ENCODE data around the gene SKAP1. TPM values are rescaled to one million over a fixed set of nuclear protein-coding genes. Genes with fewer than 3 reads are reported as not detected.

The SKAP1 gene
- total RNA-seq, 4 donors from 2014 or later, result not detected

- Histone ChIP-seq H3K4me1 (no peaks in the 10 kb centered on the region), H3K36me3 (no peaks in the 10 kb centered on the region), H3K9me3 (no peaks in the 10 kb centered on the region), H3K27me3 (peaks cover 0 to 4% (median 2%) of the 10 kb centered on the region in 3 donors), H3K27ac (no peak overlapping the region), H3K4me3 (no peak overlapping the region)
- no peak for DNase-seq
- in situ Hi-C loops (cut with MboI; ENCODE audit: low sequenced_read_pairs in 4 of 4), result no loop called here
- ATAC-seq, result no peak
- intact Hi-C loops (cut with DNase I; ENCODE audit: low total_unique reads), result no loop called here
- TF ChIP-seq, protein P1, sequence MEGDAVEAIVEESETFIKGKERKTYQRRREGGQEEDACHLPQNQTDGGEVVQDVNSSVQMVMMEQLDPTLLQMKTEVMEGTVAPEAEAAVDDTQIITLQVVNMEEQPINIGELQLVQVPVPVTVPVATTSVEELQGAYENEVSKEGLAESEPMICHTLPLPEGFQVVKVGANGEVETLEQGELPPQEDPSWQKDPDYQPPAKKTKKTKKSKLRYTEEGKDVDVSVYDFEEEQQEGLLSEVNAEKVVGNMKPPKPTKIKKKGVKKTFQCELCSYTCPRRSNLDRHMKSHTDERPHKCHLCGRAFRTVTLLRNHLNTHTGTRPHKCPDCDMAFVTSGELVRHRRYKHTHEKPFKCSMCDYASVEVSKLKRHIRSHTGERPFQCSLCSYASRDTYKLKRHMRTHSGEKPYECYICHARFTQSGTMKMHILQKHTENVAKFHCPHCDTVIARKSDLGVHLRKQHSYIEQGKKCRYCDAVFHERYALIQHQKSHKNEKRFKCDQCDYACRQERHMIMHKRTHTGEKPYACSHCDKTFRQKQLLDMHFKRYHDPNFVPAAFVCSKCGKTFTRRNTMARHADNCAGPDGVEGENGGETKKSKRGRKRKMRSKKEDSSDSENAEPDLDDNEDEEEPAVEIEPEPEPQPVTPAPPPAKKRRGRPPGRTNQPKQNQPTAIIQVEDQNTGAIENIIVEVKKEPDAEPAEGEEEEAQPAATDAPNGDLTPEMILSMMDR (IDR thresholded peaks at IDR 0.05 in 4 of 5, conservative IDR thresholded peaks at IDR 0.05 in 1 of 5), result no peak
- no peak for TF ChIP-seq POLR2A (IDR thresholded peaks at IDR 0.05)
Measured at GRCh38 chr17:48176471-48176855, 253.6 kb downstream of the SKAP1 start.

GRCh38 chr17:48175692-48176470 lies 254.1 kb downstream of the SKAP1 start:
- Histone ChIP-seq H3K27me3 (peaks cover 0 to 2% (median 0%) of the 10 kb centered on the region in 3 donors), H3K27ac (no peak overlapping the region), H3K4me3 (no peak overlapping the region), H3K36me3 (no peaks in the 10 kb centered on the region), H3K9me3 (no peaks in the 10 kb centered on the region), H3K4me1 (no peaks in the 10 kb centered on the region)
- ATAC-seq, result no peak
- TF ChIP-seq, protein P1 (IDR thresholded peaks at IDR 0.05 in 4 of 5, conservative IDR thresholded peaks at IDR 0.05 in 1 of 5), result no peak
- TF ChIP-seq POLR2A (IDR thresholded peaks at IDR 0.05), result no peak
- in situ Hi-C loops (cut with MboI; ENCODE audit: low sequenced_read_pairs in 4 of 4) (no loop called here), intact Hi-C loops (cut with DNase I; ENCODE audit: low total_unique reads) (no loop called here)
- no peak for DNase-seq

DNA sequence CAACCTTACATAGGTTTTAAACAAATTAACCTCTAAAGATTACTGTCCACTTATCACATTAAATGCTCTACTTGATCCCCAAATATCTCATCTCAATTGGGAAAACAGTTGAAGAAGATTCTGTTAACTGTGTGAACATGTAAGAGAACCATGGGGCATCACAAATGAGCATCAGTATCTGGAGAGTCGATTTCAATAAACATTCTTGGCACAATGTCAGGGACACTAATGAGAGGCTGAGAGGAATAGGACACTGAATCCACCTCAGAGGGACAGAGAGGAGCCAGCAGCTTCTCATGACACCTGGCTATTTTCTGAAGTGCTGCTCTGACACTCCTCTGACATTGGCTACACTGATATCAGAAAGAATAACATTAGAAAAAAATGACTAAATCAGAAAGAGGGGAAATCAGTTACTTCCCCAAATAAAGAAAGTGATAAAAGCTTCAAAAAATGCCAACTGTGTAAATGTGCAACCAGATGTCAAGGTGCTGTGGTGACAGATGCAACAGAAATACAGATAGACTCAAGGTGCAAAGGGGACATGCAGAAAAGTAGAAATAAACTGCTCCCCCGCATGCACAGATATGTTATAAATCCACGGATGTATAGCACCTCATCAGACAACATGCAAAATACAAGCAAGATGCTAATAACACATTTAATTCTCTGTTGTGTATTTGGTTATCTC lies 255.0 kb downstream of the SKAP1 start:
- no peak for TF ChIP-seq POLR2A (IDR thresholded peaks at IDR 0.05)
- TF ChIP-seq, protein P1 (IDR thresholded peaks at IDR 0.05 in 4 of 5, conservative IDR thresholded peaks at IDR 0.05 in 1 of 5), result no peak
- H3K27me3 ChIP-seq, result no peaks in the 10 kb centered on the region
- in situ Hi-C loops (cut with MboI; ENCODE audit: low sequenced_read_pairs in 4 of 4), result no loop called here
- intact Hi-C loops (cut with DNase I; ENCODE audit: low total_unique reads), result no loop called here
- no peaks in the 10 kb centered on the region for H3K9me3 ChIP-seq
- no peak overlapping the region for H3K27ac ChIP-seq
- H3K36me3 ChIP-seq, result no peaks in the 10 kb centered on the region
- H3K4me3 ChIP-seq, result no peak overlapping the region
- ATAC-seq (no peak), DNase-seq (no peak)
- no peaks in the 10 kb centered on the region for H3K4me1 ChIP-seq

GRCh38 chr17:48173191-48173984 lies 256.6 kb downstream of the SKAP1 start:
- intact Hi-C loops (cut with DNase I; ENCODE audit: low total_unique reads), result no loop called here

More at GRCh38 chr17:48173191-48173984, 256.6 kb downstream of the SKAP1 start:
- H3K27me3 ChIP-seq, result no peaks in the 10 kb centered on the region
- DNase-seq, result no peak
- TF ChIP-seq POLR2A (IDR thresholded peaks at IDR 0.05), result no peak
- TF ChIP-seq, protein P1 (IDR thresholded peaks at IDR 0.05 in 4 of 5, conservative IDR thresholded peaks at IDR 0.05 in 1 of 5), result no peak
- ATAC-seq, result no peak
- H3K27ac ChIP-seq, result no peak overlapping the region
- H3K4me1 ChIP-seq, result no peaks in the 10 kb centered on the region
- no peak overlapping the region for H3K4me3 ChIP-seq
- no peaks in the 10 kb centered on the region for H3K9me3 ChIP-seq
- no peaks in the 10 kb centered on the region for H3K36me3 ChIP-seq
- in situ Hi-C loops (cut with MboI; ENCODE audit: low sequenced_read_pairs in 4 of 4), result no loop called here

All from gastrocnemius medialis (tissue), 4 donors.